Measurements from ENCODE around the gene PGLYRP2.

Gene PGLYRP2

DNA sequence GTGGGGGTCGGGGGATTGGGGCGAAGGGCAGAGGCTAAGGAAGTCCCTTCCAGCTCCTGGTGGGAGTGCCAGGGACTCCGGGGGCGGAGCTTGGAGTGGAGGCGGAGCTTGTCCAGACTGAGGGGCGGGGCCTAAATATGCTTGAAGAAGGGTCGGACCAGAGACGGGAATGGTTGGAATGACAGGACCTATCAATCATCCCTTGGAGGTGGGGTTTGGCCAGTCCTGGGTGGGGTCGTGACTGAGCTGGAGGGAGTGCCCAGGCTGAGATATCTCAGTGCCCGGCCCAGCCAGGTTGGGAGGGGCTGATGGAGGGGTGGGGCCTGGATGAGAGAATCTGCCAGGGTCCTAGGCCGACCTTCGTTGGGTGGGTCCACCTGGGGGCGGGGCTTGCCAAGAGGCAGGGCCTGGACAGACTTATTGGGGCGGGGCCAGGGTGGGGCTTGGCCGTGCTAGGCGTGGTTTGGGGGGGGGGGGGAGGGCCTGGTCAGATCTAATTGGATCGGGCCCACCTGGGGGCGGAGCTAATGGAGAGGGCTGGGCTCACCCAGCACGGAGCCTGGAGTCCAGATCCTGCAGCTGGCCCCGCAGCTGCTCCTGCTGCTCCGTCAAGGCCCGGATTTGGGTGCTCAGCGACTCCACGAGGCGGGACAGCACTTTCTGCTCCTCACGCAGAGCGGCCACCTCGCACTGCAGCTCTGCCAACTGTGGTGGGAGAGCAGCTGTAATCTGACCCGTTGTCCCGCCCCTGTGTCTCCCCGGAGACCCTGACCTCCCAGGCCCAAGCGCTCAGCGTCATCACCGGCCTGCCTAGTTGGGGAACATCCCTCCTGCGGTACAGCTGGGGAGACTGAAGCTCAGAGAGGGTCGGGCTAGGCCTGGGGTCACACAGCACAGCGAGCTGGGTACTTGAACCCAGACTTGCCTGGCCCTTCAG, 26.9 kb downstream of the PGLYRP2 start:
- Mint-ChIP-seq H3K36me3 (peaks cover 56% of the 10 kb centered on the region), H3K4me1 (peaks cover 26% of the 10 kb centered on the region), H3K27ac (no peak overlapping the region), H3K4me3 (no peak overlapping the region), H3K9me3 (peaks cover 4% of the 10 kb centered on the region), H3K27me3 (no peaks in the 10 kb centered on the region)
- no peak for ATAC-seq

GRCh38 chr19:15450528-15450890, 28.8 kb downstream of the PGLYRP2 start:
- Mint-ChIP-seq H3K27ac (peak overlapping the region; percentile 61), H3K4me1 (peaks cover 32% of the 10 kb centered on the region), H3K9me3 (peaks cover 4% of the 10 kb centered on the region), H3K36me3 (peaks cover 45% of the 10 kb centered on the region), H3K27me3 (no peaks in the 10 kb centered on the region), H3K4me3 (peak overlapping the region; percentile 74)
- no peak for ATAC-seq

DNA sequence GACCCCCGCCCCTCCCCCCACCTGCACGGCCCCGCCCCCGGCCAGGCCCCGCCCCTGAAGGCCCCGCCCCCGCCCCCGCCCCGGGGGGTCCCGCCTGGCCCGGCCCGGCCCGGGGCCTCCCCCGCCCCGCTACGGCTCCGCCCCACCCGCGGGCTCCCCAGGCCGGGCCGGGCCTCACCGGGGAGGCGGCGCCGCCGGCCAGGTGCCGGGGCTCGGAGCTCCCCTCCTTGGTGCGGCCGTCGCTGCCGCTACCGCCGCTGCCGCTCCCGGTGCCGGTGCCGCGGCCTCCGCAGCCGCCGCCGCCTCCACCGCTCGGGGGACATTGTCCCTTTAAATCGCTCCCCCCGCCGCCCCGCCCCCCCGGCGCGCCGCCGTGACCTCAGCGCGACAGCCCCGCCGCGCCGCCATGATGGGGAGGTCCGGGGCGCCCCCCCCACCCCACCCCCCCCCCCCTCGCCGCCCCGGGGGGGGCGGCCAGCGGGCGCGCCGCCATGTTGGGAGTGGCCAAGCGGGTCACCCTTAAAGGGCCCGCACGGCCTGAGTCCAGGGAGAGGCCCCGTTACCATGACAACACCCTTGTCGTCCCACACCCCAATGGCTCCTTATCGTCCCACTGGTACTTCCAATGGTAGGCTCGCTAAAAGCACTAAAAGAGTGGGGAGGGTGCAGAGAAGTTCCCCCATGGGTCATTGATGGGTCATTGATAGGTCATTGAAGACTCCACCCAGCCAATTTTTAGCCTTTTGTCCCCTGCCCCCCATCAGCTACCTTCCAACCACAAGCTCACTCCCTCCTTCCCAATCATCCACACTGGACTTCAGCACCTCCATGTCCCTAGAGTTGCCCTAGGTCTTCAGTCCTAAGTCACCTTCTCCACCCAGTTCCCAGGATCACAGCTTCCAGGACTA, 29.4 kb downstream of the PGLYRP2 start, which contains the start of gene WIZ:
WIZ (minus strand) TSS at position 337 of the 908 bp plus-strand sequence. CDS start 1,649 bp downstream, outside the sequence.
- Mint-ChIP-seq H3K27ac (peak within 1 kb of the TSS; percentile 61), H3K4me3 (peak within 1 kb of the TSS; percentile 75), H3K9me3 (peaks cover 4% of the 10 kb centered on the region), H3K36me3 (peaks cover 38% of the 10 kb centered on the region), H3K4me1 (peaks cover 27% of the 10 kb centered on the region), H3K27me3 (no peaks in the 10 kb centered on the region)
- ATAC-seq = peak; percentile 81

GRCh38 chr19:15448778-15449619, 30.3 kb downstream of the PGLYRP2 start:
- H3K36me3 Mint-ChIP-seq = peaks cover 29% of the 10 kb centered on the region
- H3K4me1 Mint-ChIP-seq = peaks cover 27% of the 10 kb centered on the region
- ATAC-seq = peak; percentile 60
- H3K27me3 Mint-ChIP-seq = no peaks in the 10 kb centered on the region
- H3K27ac Mint-ChIP-seq = peak overlapping the region; percentile 61
- peaks cover 4% of the 10 kb centered on the region for H3K9me3 Mint-ChIP-seq
- H3K4me3 Mint-ChIP-seq = peak overlapping the region; percentile 75

DNA sequence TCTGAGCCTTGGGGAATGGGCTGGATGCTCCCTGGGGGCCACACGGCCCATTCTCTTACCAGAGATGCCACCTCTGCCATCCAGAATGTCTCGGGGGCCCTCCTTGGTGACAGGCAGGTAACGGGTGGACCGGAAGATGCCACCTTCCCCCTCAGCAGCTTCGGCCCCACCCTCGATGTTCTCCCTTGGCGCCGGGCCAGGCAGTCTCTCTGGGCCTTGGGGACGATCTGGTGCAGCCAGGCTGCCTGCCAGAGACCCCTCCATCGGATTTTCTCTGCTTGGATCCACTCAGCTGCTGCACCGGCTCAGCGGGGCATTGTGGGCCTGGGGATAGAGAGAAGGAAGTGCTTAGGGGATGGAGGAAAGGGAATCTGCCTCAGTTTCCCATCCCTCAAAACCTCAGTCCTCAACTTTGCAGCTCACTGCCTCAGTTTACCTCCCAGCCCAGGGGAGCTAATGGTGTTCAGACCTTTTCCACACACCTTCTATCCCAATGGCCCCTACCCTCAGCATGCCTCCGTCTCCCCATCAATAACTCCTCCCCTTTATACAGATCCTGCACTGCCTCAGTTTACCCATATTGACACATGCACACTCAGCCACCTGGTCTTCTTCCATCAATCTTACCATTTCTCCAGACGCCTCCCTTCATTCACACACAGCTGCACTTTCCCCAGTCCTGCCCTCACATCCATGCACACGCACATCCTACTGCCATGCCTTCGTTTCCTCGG, 31.1 kb downstream of the PGLYRP2 start:
- Mint-ChIP-seq H3K36me3 (peaks cover 22% of the 10 kb centered on the region), H3K27me3 (no peaks in the 10 kb centered on the region), H3K4me1 (peaks cover 27% of the 10 kb centered on the region), H3K9me3 (peaks cover 4% of the 10 kb centered on the region), H3K27ac (peak overlapping the region; percentile 61), H3K4me3 (peak overlapping the region; percentile 75)
- no peak for ATAC-seq

GRCh38 chr19:15447057-15447456, 32.2 kb downstream of the PGLYRP2 start:
- H3K36me3 Mint-ChIP-seq = peaks cover 13% of the 10 kb centered on the region
- H3K27ac Mint-ChIP-seq = no peak overlapping the region
- no peak for ATAC-seq
- peaks cover 27% of the 10 kb centered on the region for H3K4me1 Mint-ChIP-seq
- H3K9me3 Mint-ChIP-seq = peaks cover 4% of the 10 kb centered on the region
- no peak overlapping the region for H3K4me3 Mint-ChIP-seq
- no peaks in the 10 kb centered on the region for H3K27me3 Mint-ChIP-seq

DNA sequence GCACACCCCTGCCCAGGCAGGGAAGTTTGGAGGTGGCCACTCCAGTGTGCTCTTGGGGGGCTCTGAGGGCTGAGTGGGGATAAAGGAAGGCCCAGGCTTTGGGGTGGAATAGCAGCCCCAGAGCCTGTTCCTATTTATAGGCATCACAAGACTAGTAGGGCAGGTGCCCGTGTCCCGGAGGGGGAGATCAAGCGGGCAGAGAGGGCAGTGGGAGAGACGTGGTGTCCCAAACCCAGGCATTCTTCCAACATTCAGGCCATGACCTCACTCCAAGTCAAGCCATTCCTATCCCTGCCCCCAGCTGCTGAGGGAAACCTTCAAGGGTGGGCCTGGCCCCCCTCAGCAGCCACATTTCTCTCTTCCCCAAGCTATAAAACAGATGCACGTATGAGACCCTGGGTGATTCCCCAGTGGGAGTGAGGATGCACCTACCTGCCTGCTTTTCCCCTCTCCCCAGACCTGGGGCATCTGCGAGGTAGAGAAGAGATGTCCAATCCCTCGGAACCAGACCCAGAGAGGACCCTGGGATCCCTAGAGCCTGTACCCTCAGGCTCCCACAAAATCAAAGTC, 33.4 kb downstream of the PGLYRP2 start:
- Mint-ChIP-seq H3K9me3 (peaks cover 4% of the 10 kb centered on the region), H3K27ac (no peak overlapping the region), H3K36me3 (peaks cover 7% of the 10 kb centered on the region), H3K4me3 (no peak overlapping the region), H3K27me3 (no peaks in the 10 kb centered on the region), H3K4me1 (peaks cover 26% of the 10 kb centered on the region)
- no peak for ATAC-seq

DNA sequence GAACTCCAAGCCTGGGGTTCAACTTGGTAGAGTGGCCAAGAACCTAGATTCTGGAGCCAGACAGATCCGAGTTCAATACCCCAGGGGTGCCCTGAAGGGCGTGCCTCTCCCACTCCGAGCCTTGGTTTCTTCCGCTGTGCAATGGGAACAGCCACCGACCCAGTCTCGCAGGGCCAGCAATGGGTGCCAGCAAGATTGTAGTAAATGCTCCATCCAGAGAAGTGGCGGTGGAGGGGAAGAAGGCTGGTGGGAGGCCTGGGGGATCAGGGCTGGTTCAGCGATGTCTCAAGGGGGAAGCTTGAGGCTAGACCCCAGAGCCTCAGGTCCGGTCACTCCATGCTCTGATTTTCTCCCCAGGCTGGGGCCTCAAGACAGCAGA, 34.1 kb downstream of the PGLYRP2 start:
- Mint-ChIP-seq H3K9me3 (no peaks in the 10 kb centered on the region), H3K36me3 (peaks cover under 1% of the 10 kb centered on the region), H3K4me1 (peaks cover 20% of the 10 kb centered on the region), H3K27me3 (no peaks in the 10 kb centered on the region), H3K27ac (no peak overlapping the region), H3K4me3 (no peak overlapping the region)
- no peak for ATAC-seq

DNA sequence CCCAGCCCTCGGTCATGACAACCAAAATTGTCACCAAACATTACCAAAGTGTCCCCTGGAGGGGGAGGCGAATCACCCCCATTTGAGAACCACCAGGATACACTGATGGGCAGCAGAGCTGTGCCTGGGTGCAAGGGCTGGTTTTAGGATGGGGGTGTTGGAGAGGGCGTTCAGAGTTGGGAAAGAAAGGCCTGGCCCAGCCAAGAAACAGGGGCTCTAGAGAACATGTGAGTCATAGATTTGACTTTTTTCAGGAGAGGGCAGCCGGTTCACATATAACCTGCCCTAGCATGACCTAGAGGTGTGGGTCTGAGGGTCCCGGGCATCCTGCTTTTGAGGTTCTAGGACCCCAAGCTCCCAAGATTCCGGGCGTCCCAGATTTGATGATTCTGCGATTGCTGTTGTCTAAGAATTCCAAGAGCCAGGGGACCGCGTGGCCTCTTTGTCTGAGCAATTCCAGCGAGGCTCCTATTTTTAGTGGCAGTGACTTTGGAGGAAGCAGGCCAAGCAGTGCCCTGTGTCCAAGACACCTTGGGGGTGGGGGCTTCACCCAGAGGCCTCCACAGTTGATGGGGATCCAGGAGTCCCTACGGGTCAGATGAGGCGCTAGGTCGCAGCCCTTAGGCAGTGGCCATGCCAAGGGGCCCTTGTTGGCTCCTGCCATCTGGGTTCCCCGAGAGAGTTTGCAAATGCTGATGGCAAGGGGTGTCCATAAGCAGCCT, 34.6 kb downstream of the PGLYRP2 start:
- H3K9me3 Mint-ChIP-seq = no peaks in the 10 kb centered on the region
- H3K4me1 Mint-ChIP-seq = peaks cover 17% of the 10 kb centered on the region
- no peak overlapping the region for H3K4me3 Mint-ChIP-seq
- H3K36me3 Mint-ChIP-seq = no peaks in the 10 kb centered on the region
- no peak for ATAC-seq
- H3K27ac Mint-ChIP-seq = no peak overlapping the region
- H3K27me3 Mint-ChIP-seq = no peaks in the 10 kb centered on the region

- Mint-ChIP-seq H3K4me3 (no peak overlapping the region), H3K9me3 (no peaks in the 10 kb centered on the region), H3K4me1 (peaks cover 13% of the 10 kb centered on the region), H3K27ac (no peak overlapping the region), H3K27me3 (no peaks in the 10 kb centered on the region), H3K36me3 (no peaks in the 10 kb centered on the region)
- ATAC-seq = no peak
Observed at GRCh38 chr19:15443838-15444237, 35.5 kb downstream of the PGLYRP2 start.

DNA sequence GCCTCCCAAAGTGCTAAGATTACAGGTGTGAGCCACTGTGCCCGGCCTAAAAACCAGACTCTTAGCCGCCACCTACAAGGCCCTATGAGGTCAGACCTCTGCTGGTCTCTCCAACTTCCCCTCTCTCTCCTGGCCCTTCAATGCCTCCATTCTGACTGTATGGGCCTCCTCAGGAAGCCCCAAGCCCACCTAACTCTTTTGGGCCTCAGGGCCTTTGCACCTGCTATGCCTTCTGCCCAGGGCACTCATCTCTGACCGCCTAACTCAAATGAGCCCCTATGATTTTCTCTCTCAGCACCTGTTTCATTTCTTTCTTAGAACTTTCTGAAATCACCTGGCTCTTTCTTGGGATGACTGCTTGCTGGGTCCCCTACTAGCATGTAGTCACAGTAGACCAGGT, 36.0 kb downstream of the PGLYRP2 start:
- Mint-ChIP-seq H3K27ac (no peak overlapping the region), H3K4me3 (no peak overlapping the region), H3K9me3 (no peaks in the 10 kb centered on the region), H3K27me3 (no peaks in the 10 kb centered on the region), H3K4me1 (peaks cover 8% of the 10 kb centered on the region), H3K36me3 (no peaks in the 10 kb centered on the region)
- no peak for ATAC-seq

DNA sequence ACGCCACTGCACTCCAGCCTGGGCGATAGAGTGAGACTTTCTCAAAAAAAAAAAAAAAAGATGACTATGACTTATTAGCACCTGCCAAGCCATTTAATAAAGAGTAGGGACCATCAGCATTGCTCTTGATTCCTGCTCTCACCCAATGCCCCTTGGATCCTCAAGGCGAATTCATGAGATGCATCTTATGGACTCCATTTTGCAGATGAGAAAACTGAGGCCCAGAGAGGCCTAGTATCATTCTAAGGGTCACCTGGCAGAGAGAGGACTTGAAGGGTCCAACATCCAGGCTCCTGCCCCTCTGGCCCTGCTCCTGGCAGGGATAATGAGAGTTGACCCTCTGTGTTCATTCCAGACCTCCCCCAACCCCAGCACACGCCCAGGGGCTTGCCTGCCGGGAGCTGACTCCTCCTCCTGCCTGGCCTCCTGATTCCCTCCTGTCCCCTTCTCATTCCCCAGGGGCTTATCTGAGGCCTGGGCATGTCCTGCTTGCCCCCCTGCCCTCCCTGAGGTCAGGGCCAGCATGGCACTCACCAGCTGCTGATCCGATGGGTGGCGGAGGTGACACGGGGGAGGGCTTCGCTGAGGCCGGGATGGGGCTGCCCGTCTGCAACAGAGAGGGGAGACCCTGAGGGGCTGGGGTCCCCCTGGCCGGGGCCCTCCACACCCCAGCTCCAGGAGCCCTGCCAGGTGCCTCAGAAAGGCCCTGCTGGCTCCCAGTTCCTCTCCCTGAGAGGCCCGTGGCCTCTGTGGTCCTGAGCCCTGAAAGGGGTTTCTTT, 37.0 kb downstream of the PGLYRP2 start:
- Mint-ChIP-seq H3K36me3 (no peaks in the 10 kb centered on the region), H3K4me3 (no peak overlapping the region), H3K27ac (no peak overlapping the region), H3K4me1 (peaks cover 6% of the 10 kb centered on the region), H3K9me3 (no peaks in the 10 kb centered on the region), H3K27me3 (no peaks in the 10 kb centered on the region)
- ATAC-seq = no peak

DNA sequence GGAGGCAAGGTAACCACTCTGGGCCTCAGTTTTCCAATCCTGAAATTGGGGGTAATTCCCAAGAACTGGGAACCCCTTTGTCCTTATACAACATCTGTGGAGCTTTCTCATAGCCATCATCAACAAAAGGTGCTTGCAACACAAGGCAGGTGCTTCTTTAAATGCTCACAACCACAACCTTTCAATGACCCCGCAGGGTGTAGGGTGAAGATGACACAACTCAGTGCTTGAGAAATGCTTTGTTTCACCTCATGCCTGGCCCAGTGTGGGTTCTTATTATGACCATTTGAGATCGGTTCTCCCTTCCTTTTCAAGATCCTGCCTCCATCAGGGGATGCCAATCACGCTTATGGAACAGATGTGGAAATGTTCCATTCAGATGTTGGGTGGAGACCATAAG, 38.0 kb downstream of the PGLYRP2 start:
- no peaks in the 10 kb centered on the region for H3K36me3 Mint-ChIP-seq
- no peak overlapping the region for H3K4me3 Mint-ChIP-seq
- no peak overlapping the region for H3K27ac Mint-ChIP-seq
- no peaks in the 10 kb centered on the region for H3K9me3 Mint-ChIP-seq
- H3K27me3 Mint-ChIP-seq = no peaks in the 10 kb centered on the region
- H3K4me1 Mint-ChIP-seq = peaks cover under 1% of the 10 kb centered on the region
- ATAC-seq = no peak
